SHP77 treated with DMSO at 0.1 percent for 48 hours (cell line): ENCODE data around the gene GRID1.

Experiments
- DNase-seq: peaks from one replicate; lab custom pipeline; 2025; lab: John Stamatoyannopoulos, UW

Gene GRID1

DNA sequence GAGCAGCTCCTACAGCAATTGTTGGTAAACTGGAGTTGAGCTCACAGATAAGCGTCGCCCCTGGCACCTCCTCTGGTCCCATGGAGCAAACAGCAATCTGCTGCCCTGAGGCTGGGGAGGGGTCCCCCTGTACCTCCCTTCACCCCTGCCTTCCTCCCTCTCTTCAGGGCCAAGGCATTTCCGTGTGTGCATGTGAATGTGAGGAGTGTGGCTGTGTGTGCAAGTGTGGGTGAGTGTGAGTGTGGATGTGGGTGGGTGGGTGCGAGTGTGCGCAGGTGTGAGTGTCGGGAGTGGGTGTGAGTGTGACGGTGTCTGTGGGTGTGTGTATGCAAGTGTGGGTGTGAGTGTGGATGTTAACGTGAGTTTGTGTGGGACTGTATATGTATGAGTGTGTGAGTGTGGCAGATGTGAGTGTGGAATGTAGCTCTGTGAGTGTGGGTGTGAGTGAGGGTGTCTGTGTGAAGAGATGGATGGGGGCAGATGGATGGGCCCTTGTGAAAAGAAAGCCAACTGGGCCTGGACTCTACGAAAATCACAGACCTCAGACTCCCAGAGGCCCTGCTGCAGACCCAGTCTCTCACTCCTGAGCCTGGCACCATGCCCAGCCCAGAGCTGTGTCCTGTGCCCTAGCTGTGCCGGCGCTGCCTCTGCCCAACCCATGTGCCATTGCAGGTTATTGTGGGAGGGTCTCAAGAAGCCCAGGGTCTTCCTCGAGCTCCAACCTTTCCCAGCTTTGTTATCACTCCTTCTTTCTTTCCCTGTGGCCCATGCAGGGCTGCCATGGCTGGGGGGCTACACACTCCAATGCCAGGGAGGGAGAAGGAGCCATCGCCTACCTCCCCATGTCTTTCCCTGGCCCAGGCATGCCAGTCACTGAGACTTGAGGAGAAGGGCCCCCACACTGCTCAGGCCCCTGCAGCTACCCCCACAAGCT, 73.9 kb downstream of the GRID1 start:
- DNase-seq, result no peak

DNA sequence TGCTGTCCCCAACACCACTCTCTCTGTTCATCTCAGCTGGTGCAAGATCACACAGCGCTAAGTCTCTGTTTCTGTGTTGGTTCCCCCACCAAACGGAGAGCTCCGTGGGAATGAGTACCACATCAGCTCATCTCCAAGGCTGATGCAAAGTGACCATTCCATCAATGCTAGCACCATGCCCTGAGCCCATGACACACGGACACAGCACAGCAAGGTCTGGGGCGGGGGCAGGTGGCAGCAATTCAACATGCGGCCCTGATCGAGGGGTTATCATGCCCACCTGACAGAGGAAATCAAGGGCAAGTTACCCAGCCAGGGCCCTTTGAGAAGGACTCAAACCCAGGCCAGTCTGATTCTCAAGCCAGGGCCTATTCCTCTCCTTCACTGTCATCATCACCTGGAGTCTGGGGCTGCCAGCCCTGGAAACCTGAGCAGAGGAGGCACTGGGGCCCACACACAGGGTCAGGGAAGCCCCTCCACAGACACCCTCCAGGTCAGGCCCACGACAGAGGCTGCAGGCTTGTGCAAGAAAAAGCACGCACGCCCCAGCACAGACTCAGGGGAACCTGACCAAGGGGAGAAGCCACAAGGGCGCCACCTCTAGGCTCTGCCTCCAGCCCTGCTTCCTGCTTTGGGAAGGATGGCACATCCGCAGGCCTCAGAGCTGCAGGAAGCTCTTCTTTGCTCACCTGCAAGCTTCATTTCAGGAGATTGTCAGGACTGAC, 74.8 kb downstream of the GRID1 start:
- DNase-seq, result no peak

DNA sequence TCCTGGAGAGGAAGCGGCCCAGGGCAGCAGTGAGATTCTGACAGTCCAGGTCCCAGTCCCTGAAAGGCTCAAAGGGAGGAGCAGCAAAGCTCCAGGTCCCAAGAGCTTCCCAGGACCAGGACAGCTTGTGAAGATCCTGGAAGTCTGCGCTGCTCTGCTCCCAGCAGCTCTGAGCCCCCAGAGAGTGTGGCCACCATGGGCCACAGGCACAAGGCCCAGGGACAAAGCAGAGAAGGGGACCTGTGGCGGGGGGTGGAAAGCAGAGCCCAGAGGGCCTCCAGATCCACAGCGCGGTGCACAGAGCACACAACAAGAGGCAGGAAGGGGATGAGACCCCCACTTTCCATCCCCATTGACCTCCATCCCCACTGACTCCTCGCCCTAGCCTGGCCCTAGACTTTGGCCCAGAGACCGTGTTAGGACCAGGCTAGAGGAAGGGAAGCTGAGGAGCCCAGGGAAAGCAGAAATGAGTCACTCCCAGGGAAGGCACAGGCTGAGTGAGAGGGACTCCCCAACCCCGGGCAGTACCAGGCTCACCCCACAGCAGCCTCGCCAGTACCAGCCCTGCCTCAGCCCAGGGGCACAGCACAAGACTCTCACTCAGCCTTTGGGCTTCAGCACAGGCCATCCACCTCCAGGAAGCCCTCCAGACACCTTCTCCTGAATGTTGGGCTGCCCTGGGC, 75.5 kb downstream of the GRID1 start:
- no peak for DNase-seq

DNA sequence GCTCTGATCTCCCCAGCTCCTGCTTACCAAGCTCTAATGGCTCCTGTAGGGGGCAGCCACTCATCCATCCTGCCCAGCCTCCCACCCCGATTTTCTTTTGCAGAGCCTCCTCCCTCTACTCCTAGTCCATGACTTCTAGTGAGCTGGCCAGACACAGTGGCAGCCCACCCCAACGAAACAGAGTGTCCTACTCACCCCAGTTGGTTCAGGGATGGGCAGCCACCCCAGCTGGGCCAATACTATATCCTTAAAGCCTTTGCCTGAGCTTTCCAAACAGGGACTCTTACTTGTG, 77.1 kb downstream of the GRID1 start:
- DNase-seq, result no peak

DNA sequence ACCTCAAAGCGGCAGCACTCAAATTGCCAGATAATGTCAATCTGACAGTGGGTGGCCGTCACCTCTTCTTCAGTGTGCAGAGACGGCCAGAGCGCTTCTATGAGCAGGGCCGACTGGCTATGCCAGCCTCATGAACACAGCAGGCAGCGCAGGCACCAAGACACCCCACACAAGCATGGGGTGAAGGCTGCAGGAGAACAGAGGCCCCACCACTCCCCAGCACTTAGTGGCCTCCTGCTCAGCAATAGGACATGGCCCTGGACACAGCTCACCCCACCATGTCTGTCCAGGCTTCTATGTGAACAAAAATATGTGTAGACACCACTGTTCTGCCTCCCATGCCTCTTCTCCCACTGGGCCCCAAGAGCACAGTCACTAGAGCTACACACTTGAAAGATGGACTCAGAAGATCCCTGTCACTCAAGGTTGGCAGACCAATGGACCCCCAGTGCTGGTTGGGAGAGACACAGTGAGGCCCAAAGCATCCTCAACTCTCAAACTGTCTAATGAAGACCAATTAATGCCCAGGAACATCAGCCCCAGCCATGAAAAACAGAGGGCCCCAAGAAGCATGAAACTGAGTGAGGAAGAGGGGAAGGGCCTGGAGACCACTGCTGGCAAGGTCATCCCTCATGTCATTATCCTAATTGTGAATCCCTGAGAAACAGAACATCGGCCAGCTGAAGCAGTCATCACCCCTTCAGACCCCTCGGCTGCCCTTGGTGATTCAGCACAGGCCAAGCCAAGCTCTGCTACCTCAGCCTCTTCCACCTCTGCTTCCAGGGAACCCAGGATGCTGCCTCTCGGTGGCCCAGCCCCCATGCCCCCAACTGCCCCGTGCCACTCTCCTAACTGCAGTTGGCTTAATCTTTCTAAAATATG, 77.7 kb downstream of the GRID1 start:
- no peak for DNase-seq

DNA sequence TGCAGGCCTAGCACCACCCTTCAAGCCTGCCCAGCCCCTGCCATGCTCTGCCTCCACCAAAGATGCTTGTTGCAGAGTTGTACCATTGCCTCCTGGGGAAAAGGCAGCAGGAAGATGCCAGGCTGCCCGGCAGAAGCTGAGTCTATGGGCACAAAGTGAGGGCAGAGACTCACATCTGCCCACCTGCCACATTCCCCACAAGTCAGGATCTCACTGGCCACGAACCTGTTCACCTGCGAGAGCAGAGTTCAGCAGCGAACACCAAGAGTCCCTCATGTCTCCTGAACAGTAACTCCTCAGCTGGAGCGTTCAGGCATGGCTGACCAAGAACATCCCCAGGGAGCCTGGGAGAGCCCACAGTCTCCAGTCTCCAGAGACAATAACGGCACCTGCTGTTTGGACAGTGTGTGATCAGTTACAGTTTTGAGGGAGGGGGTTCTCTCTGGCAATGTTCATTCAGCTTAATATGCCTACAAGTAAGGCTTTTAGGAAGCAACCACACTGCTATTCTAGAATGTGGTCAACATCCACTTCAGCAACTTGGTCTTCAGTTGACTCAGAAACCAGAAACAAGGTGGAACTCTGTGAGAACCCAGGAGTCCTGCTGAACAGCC, 78.5 kb downstream of the GRID1 start:
- no peak for DNase-seq

DNA sequence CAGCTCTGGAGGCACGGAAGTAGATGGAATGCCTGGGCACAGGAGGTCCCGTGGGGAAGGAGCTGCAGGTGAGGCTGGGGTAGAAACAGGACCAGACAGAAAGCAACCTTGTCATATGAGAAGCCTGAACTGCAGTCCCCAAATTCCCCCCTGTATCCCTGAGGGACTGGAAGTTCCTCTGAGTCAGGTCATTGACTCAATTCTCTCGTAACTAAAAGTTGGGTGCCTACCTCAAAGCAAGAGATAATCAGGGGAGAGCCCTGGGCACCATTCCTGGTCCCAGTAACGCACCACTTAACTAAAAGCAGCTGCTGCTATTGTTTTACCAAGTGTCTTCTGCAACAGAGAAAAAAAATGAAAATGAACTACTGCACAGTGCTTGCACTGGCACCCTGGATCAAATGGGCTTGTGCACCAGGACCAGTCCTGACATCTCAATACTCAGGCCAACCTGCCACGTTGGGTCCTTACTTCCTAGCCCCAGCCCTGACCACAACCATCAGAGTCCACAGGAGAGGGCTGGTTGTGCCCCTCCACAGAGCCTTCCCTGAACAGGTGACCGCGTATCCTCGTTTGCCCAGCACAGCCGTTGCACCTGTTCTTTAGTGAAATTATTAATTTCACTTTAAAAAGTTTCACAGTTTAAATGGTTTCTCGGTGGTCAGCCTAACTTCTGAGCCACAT, 79.3 kb downstream of the GRID1 start:
- no peak for DNase-seq

DNA sequence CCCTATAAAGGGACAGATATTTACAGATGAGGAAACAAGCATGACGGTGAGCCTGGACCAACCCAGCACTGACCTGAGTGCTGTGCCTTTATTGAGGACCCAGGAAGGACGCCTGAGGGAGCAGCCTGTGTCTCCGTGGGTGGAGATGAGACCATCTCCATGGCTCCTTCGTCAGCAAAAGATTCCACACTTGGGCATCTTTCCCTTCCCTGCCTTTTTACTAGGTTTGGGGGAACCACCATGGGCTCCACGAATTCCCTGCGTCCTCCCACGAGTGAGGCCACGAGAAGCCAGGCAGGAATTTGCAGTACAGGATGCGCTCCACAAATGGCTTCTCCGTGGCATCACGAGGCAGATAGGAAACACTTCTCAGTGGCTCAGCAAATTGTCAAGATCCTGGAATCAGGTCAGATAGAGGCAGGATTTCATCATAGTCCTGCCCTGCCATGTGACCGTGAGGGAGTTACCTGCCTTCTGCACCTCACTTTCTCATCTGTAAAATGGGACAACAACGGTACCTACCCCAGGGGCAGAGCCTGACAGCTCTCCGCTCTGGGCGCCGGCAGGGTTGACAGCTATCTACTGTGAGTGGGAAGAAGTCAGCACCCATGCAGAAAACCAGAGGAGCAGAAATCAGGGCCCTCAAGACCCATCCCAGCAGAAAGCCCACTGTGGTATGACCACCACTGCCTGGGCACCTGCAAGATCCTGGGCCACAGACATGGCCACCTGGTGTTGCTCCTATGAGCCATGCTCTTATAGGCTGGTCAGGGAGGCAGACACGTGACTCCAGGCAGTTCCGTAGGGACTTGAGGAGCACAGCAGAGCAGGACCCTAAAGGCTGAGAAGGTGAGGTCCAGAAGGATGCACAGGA, 80.1 kb downstream of the GRID1 start:
- no peak for DNase-seq

DNA sequence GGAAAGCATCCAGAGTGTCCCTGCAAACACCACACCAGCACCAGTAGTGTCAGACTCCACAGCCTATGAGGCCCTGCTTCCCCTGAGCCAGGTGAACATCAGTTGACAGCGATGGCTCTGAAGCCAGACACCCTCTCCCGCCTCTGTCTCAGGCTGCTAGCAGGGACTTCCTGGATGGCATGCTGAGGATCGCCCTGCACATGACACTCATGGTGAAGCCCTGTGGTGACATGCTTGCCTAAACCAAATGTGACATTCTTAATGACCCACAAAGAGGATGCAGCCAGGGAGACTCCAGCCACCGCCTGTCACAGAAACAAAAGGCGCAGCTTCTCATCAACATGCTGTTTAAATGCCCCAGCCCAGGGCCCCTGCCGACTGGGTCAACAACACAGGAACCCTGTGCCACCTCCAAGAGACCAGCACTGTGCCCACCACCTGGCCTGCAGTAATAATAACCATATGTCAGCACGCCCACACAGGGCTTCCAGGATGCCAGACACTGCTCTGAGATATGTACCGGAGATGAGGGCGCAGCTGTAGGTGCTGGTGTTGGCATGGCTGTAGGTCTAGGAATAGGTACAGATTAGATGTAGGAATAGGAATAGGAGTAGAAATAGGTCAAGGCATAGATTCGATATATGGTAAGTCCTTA, 81.3 kb downstream of the GRID1 start:
- no peak for DNase-seq

DNA sequence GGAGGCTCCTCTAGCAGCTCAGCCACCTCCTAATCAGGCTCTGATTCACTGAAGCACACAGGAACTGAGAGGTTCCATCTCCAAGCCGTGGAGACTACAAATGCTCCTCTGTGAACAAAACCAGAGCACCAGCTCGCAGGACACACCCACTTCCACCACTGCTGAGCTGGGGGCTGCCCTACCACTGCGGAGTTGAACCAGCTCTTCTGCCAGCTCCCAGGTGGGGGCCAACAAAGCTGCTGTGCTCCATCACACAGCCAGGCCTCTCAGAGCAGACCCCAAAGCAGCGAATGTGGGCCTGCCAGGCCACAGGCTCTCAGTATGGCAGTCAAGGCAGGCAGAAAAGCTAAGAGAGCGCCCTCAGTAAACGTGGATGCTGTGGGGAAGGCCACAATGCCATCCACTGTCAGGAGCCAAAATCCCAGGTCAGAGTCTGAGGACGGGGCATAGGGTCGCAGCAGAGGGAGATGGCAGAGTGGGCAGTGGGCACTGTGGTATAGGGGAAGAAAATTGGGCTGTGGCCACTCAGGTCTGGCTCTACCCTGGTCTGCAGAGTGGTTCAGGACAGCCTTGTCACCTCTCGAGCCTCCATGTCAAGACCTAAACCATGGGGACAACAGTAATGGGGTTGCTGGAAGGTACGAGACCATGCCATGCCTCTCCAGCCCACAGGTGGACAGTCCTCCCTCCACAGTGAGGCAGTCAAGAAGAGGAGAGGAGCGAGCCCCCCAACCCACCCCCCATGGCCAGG, 82.1 kb downstream of the GRID1 start:
- DNase-seq, result no peak

DNA sequence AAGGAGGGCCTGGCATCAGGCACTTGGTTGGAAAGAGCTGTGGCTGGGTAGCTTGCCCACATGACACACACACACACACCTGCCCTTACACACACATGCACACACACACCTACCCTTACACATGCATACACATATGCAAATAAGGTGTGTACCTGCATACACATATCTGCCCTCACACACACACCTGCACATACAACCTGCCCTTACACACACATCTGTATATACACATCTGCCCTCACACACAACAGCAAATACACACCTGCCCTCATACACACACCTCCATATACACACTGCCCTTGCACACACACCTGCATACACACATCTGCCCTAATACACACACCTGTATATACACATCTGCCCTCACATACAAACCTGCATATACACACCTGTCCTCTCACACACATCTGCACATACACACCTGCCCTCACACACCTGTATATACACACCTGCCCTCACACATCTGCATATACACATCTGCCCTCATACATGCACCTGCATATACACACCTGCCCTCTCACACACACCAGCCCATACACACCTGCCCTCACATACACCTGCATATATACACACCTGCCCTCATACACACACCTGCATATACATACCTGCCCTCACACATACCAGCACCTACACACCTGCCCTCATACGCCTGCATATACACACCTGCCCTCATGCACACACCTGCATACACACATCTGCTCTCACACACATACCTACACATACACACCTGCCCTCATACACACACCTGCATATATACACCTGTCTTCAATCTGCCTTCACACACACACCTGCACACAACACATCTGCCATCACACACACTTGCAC, 82.9 kb downstream of the GRID1 start:
- no peak for DNase-seq

DNA sequence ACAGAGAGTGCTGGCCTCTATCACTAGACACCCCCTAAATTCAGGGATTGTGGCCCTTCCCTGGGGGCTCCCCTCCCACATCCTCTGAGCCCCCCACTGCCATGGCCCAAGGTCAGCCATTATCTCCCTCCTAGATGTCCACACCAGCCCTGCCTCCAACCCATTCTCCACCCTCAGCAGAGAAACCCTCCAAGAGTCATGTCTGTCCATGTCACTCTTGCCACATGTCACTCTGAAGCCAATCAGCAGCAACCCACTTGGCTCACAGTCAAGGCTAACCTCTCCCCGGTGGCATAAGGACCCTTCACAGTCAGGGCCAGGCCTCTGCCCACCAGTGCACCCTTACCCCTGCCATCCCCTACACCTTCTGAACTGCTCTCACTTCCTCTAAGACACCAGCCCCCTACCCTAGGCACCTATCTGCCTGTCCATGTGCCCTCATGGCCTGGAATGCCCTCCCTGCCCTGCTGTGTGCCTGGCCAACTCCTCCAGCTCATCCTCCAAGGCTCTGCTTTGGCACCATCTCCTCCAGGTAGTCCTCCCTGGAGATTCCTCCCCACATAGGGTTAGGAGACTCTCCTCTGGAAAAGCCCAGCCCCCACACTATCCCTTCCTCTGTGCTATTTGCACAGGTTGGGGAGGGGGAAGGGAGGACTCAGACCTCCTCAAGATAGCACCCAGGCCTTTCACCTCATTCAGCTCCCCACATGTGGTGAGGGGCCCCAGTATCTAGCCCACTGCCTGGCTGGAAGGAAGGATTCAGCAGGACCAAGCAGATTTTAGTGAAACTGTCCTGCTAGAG, 83.7 kb downstream of the GRID1 start:
- DNase-seq, result no peak

DNA sequence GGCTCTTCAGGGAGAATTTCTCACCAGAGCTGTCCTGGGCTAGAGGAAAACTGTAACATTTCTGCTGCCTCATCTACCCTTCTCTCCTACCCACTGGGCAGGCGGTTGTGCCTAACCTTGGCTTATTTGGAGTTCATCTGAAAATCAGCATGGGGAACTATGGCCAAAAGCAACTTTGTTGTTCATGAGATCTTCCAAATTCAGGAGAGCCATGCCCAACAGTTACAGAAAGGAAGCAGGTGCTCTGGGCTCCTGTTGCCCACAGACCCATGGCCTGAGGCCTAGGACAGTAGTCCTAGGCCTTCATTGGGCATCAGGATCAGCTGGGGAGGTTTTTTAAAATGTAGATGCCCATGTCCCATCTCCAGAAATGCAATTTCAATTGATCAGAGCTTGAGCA, 85.2 kb downstream of the GRID1 start:
- DNase-seq, result no peak

DNA sequence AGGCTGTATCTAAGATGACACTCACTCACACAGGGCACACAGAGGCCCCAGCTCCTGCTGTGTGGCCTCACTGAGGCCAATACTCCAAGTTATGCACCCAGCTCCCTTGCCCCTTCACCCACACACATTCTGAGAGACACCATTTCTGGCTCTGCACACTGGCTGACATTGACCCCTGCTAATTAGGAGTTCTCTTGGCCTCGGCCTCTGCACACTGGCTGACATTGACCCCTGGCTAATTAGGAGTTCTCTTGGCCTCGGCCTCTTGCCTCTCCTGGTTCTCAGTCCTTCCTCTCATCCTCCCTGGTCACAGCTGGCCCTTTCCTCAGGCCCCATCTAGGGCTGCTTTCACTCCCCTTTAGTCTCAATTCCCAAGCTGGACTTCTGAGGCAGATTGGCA, 97.3 kb downstream of the GRID1 start:
- no peak for DNase-seq

DNA sequence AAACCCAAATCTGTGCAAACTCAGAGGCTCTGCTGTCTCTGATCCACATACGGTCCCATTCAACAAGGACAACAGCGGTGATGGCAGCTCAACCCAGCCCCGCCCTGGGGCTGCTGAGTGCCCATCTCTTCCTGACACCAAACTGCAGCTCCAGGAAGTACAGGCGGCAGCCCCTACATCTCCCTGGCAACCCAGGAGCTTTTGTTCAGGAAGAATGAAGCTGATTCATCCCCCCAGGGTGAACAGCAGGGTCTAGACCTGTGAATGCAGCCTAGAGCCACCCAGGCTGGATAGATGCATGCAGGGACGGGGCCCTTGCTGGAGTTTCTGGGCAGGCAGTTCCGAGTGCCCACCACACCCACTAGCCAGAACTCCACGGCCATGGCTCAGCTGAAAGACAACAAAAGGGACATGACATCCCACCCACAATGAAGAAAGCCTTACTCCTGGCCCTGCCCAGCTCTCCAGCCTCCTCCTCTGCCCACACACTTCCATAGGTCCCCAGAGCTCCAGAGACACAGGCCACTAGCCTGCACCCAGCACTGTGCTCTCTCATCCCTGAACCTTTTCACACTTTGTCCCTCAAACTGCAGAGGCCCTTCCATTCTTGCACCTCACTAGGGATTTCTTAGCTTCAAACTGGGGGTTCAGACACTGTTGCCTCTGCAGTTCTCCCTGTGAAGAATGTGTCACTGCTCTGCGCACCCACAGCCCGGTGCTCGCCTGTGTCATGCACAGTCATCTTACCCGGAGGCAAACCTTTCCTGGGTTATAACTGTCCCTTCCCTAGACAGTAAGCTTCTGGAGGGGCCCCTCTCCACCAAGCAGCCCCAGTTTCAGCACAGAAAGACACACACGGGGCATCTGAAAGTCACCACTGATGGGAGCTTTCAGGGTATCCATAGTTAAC, 99.1 kb downstream of the GRID1 start:
- no peak for DNase-seq
